Sciatic nerve (tissue), 2 donors: ENCODE measurements around the gene CDC20B. TPM values are rescaled to one million over a fixed set of nuclear protein-coding genes. Genes with fewer than 3 reads are reported as not detected.

ENCODE experiments used
- ATAC-seq: fragments of 200-7000 bp; cut with Tn5 transposase; one replicate; pipeline ENCODE4 v1.9.1; 2020; ENCODE audit warnings: mild to moderate bottlenecking, moderate library complexity
- DNase-seq: peaks from one replicate; pipeline ENCODE4 v3.0.0-alpha.2; 2020; ENCODE audit warnings: low spot score
- intact Hi-C: fragments of 100-400 bp; cut with DNase I; formaldehyde crosslinking; loops from one replicate; pipeline ENCODE4 v1.14.2; 2022
- total RNA-seq: library from RNA; stranded (reverse); fragmentation: NEBNext Ultra II Directional; extraction: Animal tissue kit (Norgen Biotek cat#: 25700); gene quantifications from one replicate; pipeline ENCODE4 v1.2.1, GENCODE V29; 2021
- donor health status: DM: no; HTN: no; CAD: no.
- donor health status: DM: no; HTN: no; CAD: no.

CDC20B gene
- total RNA-seq, 1 donor from 2014 or later, result not detected

- ATAC-seq, result peak; percentile 88
- no peak for DNase-seq
- intact Hi-C loops, result loop anchor here (10.0 kb wide), 1 partner anchor 53 kb away; the partner anchor contains the start of gene MCIDAS
Measured at GRCh38 chr5:55172051-55172899, 702 bp downstream of the CDC20B start.

- intact Hi-C loops, result loop anchor here (10.0 kb wide), 1 partner anchor 53 kb away; the partner anchor contains the start of gene MCIDAS
- DNase-seq (no peak), ATAC-seq (no peak)
Measured at GRCh38 chr5:55171471-55171870, 1.5 kb downstream of the CDC20B start.

GRCh38 chr5:55162666-55163065, 10.3 kb downstream of the CDC20B start:
- no peak for ATAC-seq
- intact Hi-C loops, result loop anchor here (5.0 kb wide), 1 partner anchor 145 kb away; the partner anchor contains the start of genes DHX29 and MTREX
- DNase-seq, result no peak

- ATAC-seq, result peak; percentile 94
- intact Hi-C loops, result loop anchor here (5.0 kb wide), 1 partner anchor 147 kb away; the partner anchor contains the start of genes DHX29 and MTREX
- DNase-seq, result peak; percentile 75
Measured at GRCh38 chr5:55160493-55161209, 12.3 kb downstream of the CDC20B start.

GRCh38 chr5:55159763-55160492, 13.0 kb downstream of the CDC20B start, which contains the start of gene GPX8:
Gene GPX8, plus strand, starts transcription at chr5:55160171. Its CDS starts 22 bp downstream, at chr5:55160193.
- intact Hi-C loops, result loop anchor here (5.0 kb wide), 1 partner anchor 147 kb away; the partner anchor contains the start of genes DHX29 and MTREX
- ATAC-seq, result peak; percentile 94
- no peak for DNase-seq

- ATAC-seq (no peak), DNase-seq (no peak)
- intact Hi-C loops, result no loop called here
Measured at GRCh38 chr5:55154873-55155272, 18.1 kb downstream of the CDC20B start.

- DNase-seq (no peak), ATAC-seq (no peak)
- intact Hi-C loops, result no loop called here
Measured at GRCh38 chr5:55151923-55152842, 20.8 kb downstream of the CDC20B start.

- DNase-seq, result no peak
- intact Hi-C loops, result no loop called here
- no peak for ATAC-seq
Measured at GRCh38 chr5:55149308-55149795, 23.6 kb downstream of the CDC20B start.

GRCh38 chr5:55146543-55147151, 26.3 kb downstream of the CDC20B start:
- intact Hi-C loops, result no loop called here
- DNase-seq (peak; percentile 86), ATAC-seq (peak; percentile 83)

GRCh38 chr5:55146080-55146479, 26.9 kb downstream of the CDC20B start:
- ATAC-seq (no peak), DNase-seq (no peak)
- intact Hi-C loops, result no loop called here

- ATAC-seq (no peak), DNase-seq (no peak)
- intact Hi-C loops, result no loop called here
Measured at GRCh38 chr5:55143624-55144023, 29.4 kb downstream of the CDC20B start.

GRCh38 chr5:55141945-55142690, 30.9 kb downstream of the CDC20B start:
- DNase-seq, result no peak
- ATAC-seq, result no peak
- intact Hi-C loops, result no loop called here

GRCh38 chr5:55140908-55141665, 31.9 kb downstream of the CDC20B start:
- no peak for ATAC-seq
- intact Hi-C loops, result no loop called here
- no peak for DNase-seq

- DNase-seq (no peak), ATAC-seq (no peak)
- intact Hi-C loops, result loop anchor here (10.0 kb wide), 1 partner anchor 632 kb away; no protein-coding TSS in a partner anchor
Measured at GRCh38 chr5:55136521-55136920, 36.5 kb downstream of the CDC20B start.

- no peak for ATAC-seq
- intact Hi-C loops, result loop anchor here (10.0 kb wide), 1 partner anchor 629 kb away; no protein-coding TSS in a partner anchor
- DNase-seq, result no peak
Measured at GRCh38 chr5:55134053-55134722, 38.8 kb downstream of the CDC20B start.
